Erythroblast (primary cell): ENCODE results near the gene SMAD4.

Experiments
- GATA1 ChIP-seq: IDR thresholded peaks from 2 replicates; pipeline ENCODE4 v1.6.1; 2011; ENCODE audit warnings: low read depth, mild to moderate bottlenecking, control low read depth, low read length, moderate library complexity
- POLR2A ChIP-seq: IDR thresholded peaks from 2 replicates; pipeline ENCODE4 v1.6.1; 2011; ENCODE audit warnings: mild to moderate bottlenecking, low read length

DNA sequence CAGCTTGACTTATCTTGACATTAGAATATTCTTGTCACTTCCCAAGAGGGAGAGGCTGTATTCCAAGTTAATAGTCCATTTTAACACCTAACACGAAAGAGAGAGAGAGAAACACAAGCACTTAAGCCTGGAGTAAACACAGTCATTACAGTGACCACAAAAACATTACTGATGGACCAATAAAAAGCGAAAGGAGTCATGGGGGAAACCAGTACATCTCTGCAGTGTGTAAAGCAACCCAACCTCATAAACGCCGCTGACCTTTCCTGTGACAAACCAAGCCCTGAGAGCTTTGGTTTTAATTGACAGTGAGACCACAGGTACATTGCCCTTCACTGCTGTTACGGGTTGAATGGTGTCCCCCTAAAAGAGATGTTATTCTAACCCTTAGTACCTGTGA lies 78.3 kb downstream of the SMAD4 start:
- TF ChIP-seq POLR2A, result no peak
- no peak for TF ChIP-seq GATA1
